ENCODE results near the gene GPAT2.
"Not testable (repeated sequence)": the region's sequence is repeated elsewhere in the genome, so short reads cannot be mapped to it uniquely, and the experiment has no call there.

DNA sequence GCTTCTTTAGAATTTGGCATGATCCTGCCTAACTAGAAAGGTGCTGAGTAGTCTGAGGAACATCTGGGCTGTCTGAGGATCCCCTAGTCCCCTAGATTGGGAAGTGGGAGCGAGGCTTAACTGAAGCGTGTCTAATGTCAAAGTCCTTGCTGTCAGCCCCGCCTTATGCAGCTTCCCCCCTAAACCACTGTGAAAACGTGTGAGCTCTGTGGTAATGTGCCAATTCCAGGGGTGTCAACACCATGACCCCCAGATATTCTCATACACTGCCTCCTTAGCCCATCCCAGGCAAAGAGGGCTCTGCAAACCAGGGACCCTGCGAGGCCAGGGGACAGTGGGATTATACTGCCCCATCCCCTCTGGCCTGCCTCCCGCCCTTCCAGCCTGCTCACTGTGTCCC is 21.1 kb upstream of the GPAT2 start:
- TF ChIP-seq, protein P1, sequence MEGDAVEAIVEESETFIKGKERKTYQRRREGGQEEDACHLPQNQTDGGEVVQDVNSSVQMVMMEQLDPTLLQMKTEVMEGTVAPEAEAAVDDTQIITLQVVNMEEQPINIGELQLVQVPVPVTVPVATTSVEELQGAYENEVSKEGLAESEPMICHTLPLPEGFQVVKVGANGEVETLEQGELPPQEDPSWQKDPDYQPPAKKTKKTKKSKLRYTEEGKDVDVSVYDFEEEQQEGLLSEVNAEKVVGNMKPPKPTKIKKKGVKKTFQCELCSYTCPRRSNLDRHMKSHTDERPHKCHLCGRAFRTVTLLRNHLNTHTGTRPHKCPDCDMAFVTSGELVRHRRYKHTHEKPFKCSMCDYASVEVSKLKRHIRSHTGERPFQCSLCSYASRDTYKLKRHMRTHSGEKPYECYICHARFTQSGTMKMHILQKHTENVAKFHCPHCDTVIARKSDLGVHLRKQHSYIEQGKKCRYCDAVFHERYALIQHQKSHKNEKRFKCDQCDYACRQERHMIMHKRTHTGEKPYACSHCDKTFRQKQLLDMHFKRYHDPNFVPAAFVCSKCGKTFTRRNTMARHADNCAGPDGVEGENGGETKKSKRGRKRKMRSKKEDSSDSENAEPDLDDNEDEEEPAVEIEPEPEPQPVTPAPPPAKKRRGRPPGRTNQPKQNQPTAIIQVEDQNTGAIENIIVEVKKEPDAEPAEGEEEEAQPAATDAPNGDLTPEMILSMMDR (IDR thresholded peaks at IDR 0.05) = not testable (repeated sequence)
- TF ChIP-seq POLR2A (IDR thresholded peaks at IDR 0.05) = not testable (repeated sequence)

Data from heart left ventricle (tissue), 13 donors.